ENCODE measurements around the gene CTCF.

DNA sequence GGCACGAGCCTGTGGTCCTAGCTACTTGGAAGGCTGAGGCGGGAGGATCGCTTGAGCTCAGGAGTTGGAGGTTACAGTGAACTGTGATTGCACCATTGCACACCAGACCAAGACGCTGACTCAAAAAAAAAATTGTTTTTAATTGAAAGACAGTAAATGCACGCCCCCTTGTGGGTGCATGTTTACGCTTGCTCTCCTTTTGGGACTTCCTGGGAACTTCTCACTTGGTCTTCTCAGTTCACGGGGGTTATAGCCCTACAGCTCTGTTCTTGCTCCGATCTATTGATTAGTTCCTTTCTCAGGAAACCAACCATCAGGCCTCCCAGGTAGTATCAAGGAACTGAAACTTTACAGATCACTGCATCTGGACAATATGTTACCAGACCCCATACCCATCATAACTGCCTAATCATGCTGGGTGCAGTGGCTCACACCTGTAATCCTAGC lies 47.9 kb upstream of the CTCF start:
- TF ChIP-seq SIN3A (IDR thresholded peaks at IDR 0.05; ENCODE audit: borderline replicate concordance, insufficient read depth, low read depth, low read length) = no peak
- TF ChIP-seq, protein P1, sequence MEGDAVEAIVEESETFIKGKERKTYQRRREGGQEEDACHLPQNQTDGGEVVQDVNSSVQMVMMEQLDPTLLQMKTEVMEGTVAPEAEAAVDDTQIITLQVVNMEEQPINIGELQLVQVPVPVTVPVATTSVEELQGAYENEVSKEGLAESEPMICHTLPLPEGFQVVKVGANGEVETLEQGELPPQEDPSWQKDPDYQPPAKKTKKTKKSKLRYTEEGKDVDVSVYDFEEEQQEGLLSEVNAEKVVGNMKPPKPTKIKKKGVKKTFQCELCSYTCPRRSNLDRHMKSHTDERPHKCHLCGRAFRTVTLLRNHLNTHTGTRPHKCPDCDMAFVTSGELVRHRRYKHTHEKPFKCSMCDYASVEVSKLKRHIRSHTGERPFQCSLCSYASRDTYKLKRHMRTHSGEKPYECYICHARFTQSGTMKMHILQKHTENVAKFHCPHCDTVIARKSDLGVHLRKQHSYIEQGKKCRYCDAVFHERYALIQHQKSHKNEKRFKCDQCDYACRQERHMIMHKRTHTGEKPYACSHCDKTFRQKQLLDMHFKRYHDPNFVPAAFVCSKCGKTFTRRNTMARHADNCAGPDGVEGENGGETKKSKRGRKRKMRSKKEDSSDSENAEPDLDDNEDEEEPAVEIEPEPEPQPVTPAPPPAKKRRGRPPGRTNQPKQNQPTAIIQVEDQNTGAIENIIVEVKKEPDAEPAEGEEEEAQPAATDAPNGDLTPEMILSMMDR (IDR thresholded peaks at IDR 0.05) = peak; percentile 81

Data from Panc1 (cell line).